GM12873 (cell line): ENCODE results near the gene MPI.
A peak's percentile ranks its signal among the peaks of the same experiment; 100 is the strongest.

Experiments used
- CTCF ChIP-seq: IDR thresholded peaks from 2 replicates; pipeline ENCODE4 v1.5.1; 2012; ENCODE audit warnings: low read depth, mild to moderate bottlenecking, moderate library complexity, low read length, control low read depth; ENCODE audit not compliant: insufficient read depth; ENCODE audit errors: missing control alignments

Gene MPI

GRCh38 chr15:74895830-74896229 lies 6.0 kb downstream of the MPI start:
- TF ChIP-seq CTCF: no peak

GRCh38 chr15:74896316-74896715 lies 6.5 kb downstream of the MPI start:
- TF ChIP-seq CTCF: no peak

- TF ChIP-seq CTCF: no peak
Measured at GRCh38 chr15:74897300-74897701, 7.5 kb downstream of the MPI start.

- peak; percentile 74 for TF ChIP-seq CTCF
Measured at GRCh38 chr15:74901612-74902063, 11.8 kb downstream of the MPI start.

- no peak for TF ChIP-seq CTCF
Measured at GRCh38 chr15:74902295-74903075, 12.6 kb downstream of the MPI start.

- TF ChIP-seq CTCF: no peak
Measured at GRCh38 chr15:74903676-74904075, 13.8 kb downstream of the MPI start.

GRCh38 chr15:74904190-74904805 lies 14.5 kb downstream of the MPI start:
- TF ChIP-seq CTCF: no peak
